Measurements from ENCODE around the gene ZNF319.
A peak's percentile ranks its signal among the peaks of the same experiment; 100 is the strongest.
"Not testable (repeated sequence)": the region's sequence is repeated elsewhere in the genome, so short reads cannot be mapped to it uniquely, and the experiment has no call there.

ZNF319 gene

DNA sequence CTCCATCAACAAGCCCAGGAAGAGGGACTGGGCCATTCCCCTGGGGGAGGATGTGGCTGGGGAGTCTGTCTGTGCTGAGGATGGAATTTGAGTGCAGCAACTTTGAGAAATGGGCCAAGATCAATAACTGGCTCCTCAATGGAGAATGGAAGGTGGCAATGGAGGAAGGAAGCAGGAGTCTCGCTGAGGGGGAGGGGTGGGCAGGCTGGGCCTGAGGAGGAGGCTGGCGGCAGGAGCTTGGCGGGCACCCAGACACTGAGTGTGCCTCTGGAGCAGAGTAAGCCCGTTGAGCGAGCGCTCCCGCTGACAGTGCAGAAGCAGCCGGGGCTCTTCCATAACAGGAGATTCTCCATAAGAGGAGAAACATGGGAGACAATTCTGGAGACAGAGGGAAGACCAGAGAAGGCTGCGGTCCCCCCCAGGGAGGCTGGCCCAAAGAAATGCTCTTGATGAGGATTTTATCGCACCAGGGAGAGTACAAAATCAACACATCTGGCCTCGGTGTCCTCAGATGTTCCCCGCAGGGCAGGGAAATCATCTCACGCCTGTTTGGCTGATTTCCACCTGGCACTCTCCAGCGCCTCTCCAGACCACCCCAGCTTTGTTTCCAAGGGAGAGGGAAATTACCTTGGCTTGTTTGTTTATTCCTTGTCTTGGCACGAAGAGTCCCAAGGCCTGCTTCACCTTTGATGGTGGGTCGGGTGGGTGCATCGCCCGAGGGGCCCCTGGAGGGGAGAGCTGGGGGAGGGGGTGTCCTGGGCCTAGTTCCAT, 22.3 kb upstream of the ZNF319 start:
- FAIRE-seq (peak; percentile 69), DNase-seq (ENCODE audit: low spot score) (peak; percentile 64)

GRCh38 chr16:58021661-58022551, 21.4 kb upstream of the ZNF319 start:
- FAIRE-seq (peak; percentile 56), DNase-seq (ENCODE audit: low spot score) (no peak)

- FAIRE-seq: no peak
- peak; percentile 59 for DNase-seq (ENCODE audit: low spot score)
These were observed 20.4 kb upstream of the ZNF319 start for GRCh38 chr16:58020628-58021521.

DNA sequence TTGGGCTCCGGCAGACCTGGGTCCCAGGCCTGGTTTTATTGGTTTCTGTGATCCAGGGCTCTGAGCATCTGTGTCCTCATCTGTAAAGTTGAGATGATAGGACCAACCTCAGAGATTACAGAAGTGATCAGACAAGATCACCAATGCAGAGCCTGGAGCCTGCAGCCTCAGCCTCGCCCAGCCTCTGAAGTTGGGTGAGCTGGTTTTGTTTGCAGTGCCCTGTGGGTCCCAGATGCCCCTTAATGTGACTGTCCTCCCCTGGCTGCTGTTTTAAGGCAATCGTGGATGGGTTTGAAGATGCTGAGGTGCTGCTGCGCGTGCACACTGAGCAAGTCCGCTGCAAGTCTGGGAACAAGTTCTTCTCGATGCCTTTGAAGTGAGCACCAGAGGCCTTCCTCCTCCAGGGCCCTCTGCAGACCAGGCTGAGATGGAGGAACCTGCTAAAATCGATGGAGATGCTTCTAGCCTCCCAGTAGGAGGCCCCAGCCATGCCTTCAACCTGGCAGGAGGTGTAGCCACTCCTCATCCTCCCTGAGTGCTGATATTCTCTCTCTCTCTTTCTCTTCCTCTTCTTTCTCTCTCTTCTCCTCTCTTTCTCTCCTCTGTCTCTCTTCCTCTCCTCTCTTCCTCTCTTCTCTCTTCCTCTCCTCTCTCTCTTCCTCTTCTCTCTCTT, 19.5 kb upstream of the ZNF319 start:
- no peak for DNase-seq (ENCODE audit: low spot score)

GRCh38 chr16:58018803-58019202, 18.3 kb upstream of the ZNF319 start:
- FAIRE-seq (no peak), DNase-seq (ENCODE audit: low spot score) (no peak)

More for the DNA sequence above, 19.5 kb upstream of the ZNF319 start:
- FAIRE-seq: no peak

DNA sequence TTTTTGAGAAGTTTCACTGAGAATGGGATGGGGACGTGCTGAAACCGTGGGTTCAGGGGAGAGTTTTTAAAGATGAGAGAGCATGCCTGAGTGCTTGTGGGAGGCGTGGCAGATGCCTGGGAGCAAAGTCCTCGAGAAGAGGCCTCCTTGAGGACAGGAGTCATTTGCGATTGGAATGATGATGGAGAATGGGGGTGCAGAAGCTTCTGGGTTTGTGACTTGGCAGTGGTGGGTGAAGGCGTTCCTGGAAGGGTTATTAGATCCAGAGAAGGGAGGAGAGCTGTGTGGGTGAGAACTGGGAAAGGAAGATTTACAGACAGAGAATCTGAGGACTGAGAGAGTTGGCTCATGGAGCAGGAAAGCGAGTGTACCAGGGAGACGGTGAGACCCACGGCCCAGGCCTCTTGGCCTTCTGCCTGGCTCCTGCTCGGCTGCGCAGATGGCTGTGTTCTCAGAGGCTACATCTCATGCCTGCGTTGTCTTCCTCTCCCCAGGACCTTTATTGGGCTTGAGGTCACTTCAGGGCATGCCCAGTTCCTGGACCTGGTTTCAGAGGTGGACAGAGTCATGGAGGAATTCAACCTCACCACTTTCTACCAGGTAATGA, 16.5 kb upstream of the ZNF319 start:
- FAIRE-seq (no peak), DNase-seq (ENCODE audit: low spot score) (no peak)

DNA sequence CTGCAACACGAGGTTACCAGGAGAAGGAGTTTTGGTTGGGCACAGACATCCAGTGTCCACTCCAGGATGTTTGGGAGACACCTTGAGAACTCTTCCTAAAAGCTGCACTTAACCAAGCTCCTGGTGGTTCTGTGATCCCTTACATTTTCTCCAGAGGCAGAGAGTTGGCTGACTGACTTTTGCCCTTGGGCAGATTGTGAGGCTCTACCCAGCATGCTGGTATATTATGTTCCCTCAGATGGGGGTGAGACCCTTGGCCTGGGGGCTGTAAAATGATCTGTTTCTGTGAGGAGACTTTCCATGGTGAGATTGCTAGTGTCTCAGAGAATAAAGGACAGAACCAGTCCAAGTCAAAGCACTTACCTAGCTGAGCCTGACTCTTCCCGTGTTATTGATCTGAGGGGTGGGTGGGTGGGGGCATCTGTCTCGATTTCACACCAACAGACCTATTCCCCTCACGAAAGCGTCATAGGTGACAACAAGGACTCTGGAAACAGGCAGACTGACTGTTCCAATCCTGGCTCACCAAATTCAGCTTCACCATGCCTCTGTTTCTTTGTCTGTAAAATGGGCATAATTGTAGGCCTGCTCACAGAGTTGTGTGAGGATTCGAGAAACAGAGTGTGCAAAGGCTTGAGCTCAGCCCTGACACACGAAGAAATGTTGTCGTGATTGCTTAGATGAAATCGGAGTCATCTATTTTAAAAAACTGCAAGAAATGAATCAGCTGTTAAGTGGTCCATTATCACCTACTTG, 12.9 kb upstream of the ZNF319 start:
- no peak for FAIRE-seq
- no peak for DNase-seq (ENCODE audit: low spot score)

DNA sequence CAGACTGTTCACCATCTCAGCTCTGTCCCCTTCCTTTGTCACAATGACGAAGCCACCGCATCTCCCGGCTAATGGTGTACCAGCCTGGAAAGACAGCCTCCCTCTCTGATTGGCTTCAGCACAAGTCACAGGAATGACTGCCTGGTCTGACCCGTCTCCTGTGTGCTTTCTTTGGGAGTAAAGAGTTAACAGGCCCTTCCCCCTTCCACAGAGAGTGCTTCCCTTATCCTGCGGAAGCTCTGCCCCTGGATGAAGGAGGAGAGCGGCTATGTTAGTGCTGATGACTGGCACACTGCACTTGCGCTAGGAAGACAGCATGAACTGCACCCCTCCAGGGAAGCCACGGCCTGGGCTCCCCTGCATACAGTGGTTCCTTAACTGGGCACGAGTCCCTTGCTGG, 12.0 kb upstream of the ZNF319 start:
- FAIRE-seq (no peak), DNase-seq (ENCODE audit: low spot score) (no peak)

GRCh38 chr16:58011652-58012051, 11.2 kb upstream of the ZNF319 start:
- no peak for DNase-seq (ENCODE audit: low spot score)
- FAIRE-seq: no peak

DNA sequence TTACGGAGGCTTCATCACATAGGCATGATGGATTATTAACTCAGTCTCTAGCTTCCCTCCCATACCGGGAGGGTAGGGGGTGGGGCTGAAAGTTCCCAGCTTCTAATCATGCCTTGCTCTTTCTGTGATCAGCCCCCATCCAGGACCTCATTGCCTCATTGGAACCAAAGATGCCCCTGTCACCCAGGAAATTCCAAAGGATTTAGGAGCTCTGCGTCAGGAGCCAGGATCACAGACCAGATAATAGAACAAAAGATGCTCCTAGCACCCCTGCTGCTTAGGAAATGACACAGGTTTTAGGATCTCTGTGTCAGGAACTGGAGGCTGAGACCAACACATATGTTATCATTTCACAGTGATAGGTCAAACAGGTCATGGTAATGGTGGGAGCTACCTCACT, 10.4 kb upstream of the ZNF319 start:
- DNase-seq (ENCODE audit: low spot score): no peak
- no peak for FAIRE-seq

DNA sequence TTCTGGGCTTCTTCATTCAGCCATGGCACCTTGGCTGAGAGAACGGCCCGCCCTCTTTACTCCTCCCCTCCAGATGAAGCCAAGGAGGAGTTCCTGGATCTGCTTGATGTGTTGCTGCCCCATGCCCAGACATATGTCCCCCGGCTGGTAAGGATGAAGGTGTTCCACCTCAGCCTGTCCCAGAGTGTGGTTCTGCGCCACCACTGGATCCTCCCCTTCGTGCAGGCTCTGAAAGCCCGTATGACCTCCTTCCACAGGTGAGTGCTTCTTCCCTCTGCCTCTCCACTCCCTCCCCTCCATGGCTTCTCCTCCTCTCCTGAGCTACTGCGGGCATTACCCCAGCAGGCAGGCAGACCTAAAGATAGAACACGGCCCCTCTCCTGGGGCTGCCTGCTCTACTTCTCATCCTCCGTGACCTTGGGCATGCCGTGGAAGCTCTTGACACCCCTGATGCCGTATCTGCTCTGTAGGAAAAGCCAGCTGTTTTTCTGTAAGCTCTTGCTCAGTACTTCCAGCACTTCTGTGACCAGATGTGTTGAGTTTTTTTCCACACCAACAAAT, 9.5 kb upstream of the ZNF319 start:
- DNase-seq (ENCODE audit: low spot score) (no peak), FAIRE-seq (no peak)

DNA sequence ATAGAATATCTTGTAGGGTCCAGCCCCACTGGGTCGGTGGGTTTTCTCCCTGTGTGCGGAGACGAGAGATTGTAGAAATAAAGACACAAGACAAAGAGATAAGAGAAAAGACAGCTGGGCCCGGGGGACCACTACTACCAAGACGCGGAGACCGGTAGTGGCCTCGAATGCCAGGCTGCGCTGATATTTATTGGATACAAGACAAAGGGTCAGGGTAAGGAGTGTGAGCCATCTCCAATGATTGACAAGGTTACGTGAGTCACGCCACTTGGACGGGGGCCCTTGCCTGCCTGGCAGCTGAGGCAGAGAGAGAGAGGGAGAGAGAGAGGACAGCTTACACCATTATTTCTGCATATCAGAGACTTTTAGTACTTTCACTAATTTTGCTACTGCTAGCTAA, 4.3 kb upstream of the ZNF319 start:
- not testable (repeated sequence) for DNase-seq (ENCODE audit: low spot score); FAIRE-seq

- FAIRE-seq (no peak), DNase-seq (ENCODE audit: low spot score) (no peak)
These were observed 2.5 kb upstream of the ZNF319 start for GRCh38 chr16:58002936-58003335.

DNA sequence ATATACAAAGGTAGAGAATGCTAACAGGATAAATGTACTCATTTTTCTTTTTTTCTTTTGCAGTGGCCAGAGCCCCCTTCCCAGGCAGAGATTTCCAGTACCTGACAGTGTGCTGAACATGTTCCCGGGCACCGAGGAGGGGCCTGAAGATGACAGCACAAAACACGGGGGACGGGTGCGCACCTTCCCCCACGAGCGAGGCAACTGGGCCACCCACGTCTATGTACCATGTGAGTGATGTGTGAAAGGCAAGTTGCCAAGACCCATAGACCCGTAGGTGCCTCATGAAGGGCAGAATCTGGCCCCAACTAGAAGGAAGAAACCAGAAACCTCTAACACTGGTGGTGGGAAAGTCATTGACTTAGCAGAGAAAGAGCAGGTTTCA, 1.9 kb upstream of the ZNF319 start:
- DNase-seq (ENCODE audit: low spot score): no peak
- no peak for FAIRE-seq

GRCh38 chr16:58001781-58002415, 1.4 kb upstream of the ZNF319 start:
- FAIRE-seq (no peak), DNase-seq (ENCODE audit: low spot score) (no peak)

- peak; percentile 59 for FAIRE-seq
These were observed 519 bp upstream of the ZNF319 start, which contains the start of gene USB1 for GRCh38 chr16:58000706-58001676. USB1 (plus strand) TSS chr16:58001407; CDS start chr16:58001484, 77 bp downstream.

GRCh38 chr16:57999366-57999970, 1.0 kb downstream of the ZNF319 start:
- FAIRE-seq (no peak), DNase-seq (ENCODE audit: low spot score) (no peak)

More at GRCh38 chr16:58000706-58001676, 519 bp upstream of the ZNF319 start, which contains the start of gene USB1:
- DNase-seq (ENCODE audit: low spot score): peak; percentile 96

All from urothelium cell line (cell line).